Measurements from ENCODE around the gene RAPGEF6.
A peak's percentile ranks its signal among the peaks of the same experiment; 100 is the strongest.
"Not testable (repeated sequence)": the region's sequence is repeated elsewhere in the genome, so short reads cannot be mapped to it uniquely, and the experiment has no call there.

RAPGEF6 gene

GRCh38 chr5:131381777-131382176 is 253.3 kb downstream of the RAPGEF6 start:
- DNase-seq, result no peak

GRCh38 chr5:131381021-131381420 is 254.0 kb downstream of the RAPGEF6 start:
- DNase-seq, result no peak

GRCh38 chr5:131380238-131380637 is 254.8 kb downstream of the RAPGEF6 start:
- not testable (repeated sequence) for DNase-seq

GRCh38 chr5:131379723-131380122 is 255.3 kb downstream of the RAPGEF6 start:
- peak; percentile 57 for DNase-seq

GRCh38 chr5:131378721-131379541 is 256.1 kb downstream of the RAPGEF6 start:
- no peak for DNase-seq

GRCh38 chr5:131377785-131378325 is 257.2 kb downstream of the RAPGEF6 start:
- DNase-seq, result peak; percentile 76

- DNase-seq, result no peak
These were observed 257.7 kb downstream of the RAPGEF6 start for GRCh38 chr5:131377346-131377745.

GRCh38 chr5:131375351-131375750 is 259.7 kb downstream of the RAPGEF6 start:
- no peak for DNase-seq

All from fibroblast of skin of right biceps (primary cell).